Measurements from ENCODE around the gene ANKRD13B.
A peak's percentile ranks its signal among the peaks of the same experiment; 100 is the strongest.

The ANKRD13B gene

DNA sequence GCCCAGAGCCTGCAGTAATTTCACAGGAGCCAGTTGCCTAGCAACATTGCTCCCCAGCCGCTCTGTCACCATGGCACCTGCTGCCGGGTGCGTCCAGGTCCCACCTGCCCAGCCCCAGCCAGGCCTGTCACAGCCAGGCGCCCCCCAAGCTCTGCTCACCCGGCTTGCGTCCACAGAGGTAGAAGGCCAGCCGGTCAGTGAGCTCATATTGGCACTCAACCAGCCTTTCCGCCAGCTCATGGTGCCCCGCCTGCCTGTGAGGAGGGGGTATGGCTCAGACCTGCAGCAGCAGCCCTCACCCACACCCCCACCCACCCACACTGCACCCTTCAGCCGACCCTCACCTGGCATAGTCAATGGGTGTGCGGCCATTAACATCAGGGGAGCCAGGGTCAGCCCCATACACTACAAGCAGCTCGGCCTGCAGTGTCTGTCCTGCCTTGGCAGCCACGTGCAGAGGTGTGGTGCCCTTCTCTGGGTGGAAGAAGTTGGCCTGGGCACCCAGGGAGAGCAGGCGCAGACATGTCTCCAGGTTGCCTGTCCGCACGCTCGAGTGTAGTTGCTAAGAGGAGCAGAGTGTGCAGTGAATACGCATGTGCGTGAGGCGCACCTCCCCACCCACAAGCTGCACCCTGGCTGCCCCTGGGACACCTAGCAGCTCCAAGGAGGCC is 11.2 kb upstream of the ANKRD13B start:
- TF ChIP-seq, protein P1, sequence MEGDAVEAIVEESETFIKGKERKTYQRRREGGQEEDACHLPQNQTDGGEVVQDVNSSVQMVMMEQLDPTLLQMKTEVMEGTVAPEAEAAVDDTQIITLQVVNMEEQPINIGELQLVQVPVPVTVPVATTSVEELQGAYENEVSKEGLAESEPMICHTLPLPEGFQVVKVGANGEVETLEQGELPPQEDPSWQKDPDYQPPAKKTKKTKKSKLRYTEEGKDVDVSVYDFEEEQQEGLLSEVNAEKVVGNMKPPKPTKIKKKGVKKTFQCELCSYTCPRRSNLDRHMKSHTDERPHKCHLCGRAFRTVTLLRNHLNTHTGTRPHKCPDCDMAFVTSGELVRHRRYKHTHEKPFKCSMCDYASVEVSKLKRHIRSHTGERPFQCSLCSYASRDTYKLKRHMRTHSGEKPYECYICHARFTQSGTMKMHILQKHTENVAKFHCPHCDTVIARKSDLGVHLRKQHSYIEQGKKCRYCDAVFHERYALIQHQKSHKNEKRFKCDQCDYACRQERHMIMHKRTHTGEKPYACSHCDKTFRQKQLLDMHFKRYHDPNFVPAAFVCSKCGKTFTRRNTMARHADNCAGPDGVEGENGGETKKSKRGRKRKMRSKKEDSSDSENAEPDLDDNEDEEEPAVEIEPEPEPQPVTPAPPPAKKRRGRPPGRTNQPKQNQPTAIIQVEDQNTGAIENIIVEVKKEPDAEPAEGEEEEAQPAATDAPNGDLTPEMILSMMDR (IDR thresholded peaks at IDR 0.05; ENCODE audit: extremely low read depth, insufficient read depth, missing control alignments), result no peak
- DNase-seq (ENCODE audit: low spot score), result no peak
- in situ Hi-C loops (cut with MboI; ENCODE audit: low pct_unique_long_range_greater_than_20kb, low sequenced_read_pairs, unreplicated experiment), result no loop called here

DNA sequence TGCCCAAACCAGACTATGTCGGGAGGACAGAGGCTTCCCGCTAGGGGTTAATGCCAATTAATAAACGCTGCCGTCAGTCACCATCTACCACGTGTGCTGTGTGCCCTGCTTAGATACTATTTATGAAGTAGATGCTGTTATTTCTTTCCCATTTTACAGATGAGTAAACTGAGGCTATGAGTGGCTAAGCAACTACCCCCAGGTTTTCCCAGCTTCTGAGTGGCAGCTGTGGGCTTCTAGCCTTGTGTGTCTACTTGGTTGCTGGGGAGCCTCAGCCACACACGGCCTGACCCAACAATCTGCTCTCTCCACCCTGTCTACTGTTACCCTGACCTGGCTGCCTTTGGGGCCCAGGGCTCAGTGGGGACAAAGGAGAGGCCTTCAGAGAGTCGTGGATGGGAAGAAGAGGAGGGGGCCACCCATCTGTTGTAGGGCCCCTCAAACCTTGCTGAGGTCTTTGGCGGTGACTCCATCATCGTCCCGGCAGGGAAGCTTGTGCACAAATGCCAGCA is 10.6 kb upstream of the ANKRD13B start:
- in situ Hi-C loops (cut with MboI; ENCODE audit: low pct_unique_long_range_greater_than_20kb, low sequenced_read_pairs, unreplicated experiment), result no loop called here
- DNase-seq (ENCODE audit: low spot score), result no peak
- TF ChIP-seq, protein P1 (IDR thresholded peaks at IDR 0.05; ENCODE audit: extremely low read depth, insufficient read depth, missing control alignments), result no peak

DNA sequence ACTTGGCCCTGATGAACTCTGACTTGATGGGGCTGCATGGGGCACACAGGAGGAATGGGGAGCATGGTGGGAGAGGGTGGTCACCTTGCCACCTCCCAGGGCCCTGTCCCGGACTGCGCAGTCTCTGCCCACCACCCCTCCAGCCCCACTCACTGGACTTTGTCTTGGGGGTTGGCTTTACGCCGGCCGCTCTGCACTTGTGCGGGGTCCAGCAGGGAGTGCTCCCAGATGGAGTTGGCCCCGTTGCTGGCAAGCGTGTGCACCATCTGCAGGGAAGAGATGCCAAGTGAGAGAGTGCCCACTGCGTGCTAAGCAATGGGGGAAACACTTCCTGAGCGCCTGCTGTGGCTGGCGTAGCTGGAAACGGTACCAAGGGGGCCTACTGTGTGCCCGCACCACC is 10.2 kb upstream of the ANKRD13B start:
- DNase-seq (ENCODE audit: low spot score), result no peak
- TF ChIP-seq, protein P1 (IDR thresholded peaks at IDR 0.05; ENCODE audit: extremely low read depth, insufficient read depth, missing control alignments), result no peak
- in situ Hi-C loops (cut with MboI; ENCODE audit: low pct_unique_long_range_greater_than_20kb, low sequenced_read_pairs, unreplicated experiment), result no loop called here

DNA sequence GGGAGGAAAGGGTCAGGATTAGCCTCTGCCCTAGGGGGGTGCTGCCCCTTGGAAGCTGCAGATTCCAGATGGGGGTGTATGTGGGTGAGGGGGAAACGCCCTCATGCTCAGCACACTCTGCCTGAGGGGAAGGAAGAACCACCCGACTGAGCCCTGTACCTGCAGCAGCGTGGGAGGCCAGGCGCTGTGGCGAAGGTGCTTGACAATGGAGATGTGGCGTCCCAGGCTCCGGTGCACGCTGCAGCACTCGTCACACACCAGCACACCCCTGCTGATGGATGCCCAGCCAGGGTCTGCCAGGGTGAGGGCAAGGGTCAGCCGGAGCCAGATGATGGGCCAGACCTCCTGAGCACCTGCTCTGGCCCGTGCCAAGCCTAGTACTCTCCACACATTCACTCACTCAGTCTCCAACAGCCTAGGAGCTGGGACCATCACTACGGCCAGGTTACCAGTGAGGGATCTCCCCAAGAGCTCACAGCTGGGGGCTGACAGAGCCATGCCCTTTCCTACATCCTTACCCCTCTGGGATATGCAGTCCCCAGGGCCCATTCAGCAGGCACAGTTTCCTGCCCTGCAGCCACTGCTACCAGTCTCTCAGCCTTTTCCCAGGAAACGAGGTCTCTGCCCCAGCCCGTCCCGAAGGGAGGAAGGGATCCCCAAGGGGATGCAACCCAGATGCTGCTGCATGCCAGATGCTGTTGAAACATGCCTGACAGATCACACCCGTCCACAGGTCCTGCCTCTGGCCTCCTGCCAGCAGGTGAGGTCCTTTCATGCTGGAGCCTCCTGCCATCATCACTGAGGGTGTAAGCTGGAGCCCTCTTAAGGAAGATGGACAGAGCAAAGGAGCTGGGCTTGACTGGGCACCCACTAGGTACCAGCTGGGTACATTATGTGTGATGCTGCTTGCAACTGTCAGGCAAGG is 9.3 kb upstream of the ANKRD13B start:
- no peak for DNase-seq (ENCODE audit: low spot score)
- TF ChIP-seq, protein P1 (IDR thresholded peaks at IDR 0.05; ENCODE audit: extremely low read depth, insufficient read depth, missing control alignments), result no peak
- in situ Hi-C loops (cut with MboI; ENCODE audit: low pct_unique_long_range_greater_than_20kb, low sequenced_read_pairs, unreplicated experiment), result no loop called here

DNA sequence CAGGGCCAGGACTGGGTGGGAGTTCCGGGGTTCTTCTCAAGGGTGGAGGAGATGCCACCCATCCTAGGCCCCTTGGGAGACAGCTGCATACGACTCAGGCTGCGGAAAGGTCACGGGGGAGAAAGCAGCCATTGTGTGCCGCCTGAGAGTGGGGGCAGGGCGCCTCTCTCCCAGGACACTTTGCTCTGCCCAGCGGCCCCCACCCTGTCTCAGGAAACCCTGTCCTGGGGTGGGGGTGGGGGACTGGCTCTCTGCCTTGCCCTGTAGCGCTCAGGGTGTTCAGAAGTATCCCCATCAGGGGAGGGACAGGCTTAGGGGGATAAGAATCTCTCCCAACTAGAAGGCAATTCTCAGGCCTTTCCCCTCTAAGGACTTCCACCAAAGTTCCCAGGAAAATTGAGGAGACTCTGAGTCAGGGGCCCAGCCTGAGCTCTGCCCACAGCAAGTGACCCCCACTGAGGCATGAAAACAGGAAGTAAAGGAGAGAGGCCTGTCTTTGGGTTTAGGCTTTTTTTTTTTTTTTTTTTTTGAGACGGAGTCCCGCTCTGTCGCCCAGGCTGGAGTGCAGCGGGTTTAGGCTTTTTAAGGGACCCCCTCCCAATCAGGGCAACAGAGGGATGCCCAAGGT is 8.4 kb upstream of the ANKRD13B start:
- in situ Hi-C loops (cut with MboI; ENCODE audit: low pct_unique_long_range_greater_than_20kb, low sequenced_read_pairs, unreplicated experiment), result no loop called here
- TF ChIP-seq, protein P1 (IDR thresholded peaks at IDR 0.05; ENCODE audit: extremely low read depth, insufficient read depth, missing control alignments), result no peak
- no peak for DNase-seq (ENCODE audit: low spot score)

DNA sequence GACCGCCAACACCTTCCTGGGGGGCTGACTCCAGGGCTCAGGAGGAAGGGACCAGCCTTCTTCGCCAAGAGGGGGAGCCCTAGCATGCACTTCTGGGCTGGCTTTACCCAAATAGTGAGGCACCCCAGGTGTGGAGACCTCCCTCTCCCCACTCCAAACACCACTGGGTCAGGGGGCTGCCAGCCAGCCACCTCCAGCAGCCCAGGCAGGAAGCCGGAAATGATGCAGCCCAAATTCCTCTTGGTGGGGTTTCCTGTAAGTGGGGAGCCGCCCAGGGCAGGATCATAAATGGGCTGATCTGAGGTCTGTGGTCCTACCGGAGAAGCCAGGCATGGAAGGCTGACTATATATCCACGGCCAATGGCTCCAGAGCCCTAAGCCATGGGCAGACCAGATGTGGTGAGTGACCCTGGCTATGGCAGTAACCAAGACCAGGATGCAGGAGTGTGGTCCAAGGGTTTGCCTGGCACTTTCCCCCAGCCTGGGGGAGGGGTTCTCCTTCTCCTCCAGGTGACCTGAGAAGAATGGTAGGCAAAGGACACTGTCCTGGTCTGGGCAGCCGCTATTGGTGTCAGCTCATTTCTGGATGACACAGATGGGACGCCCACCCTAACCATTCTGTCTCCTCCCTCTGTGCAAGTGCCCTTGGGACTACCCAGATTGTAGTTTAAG is 7.7 kb upstream of the ANKRD13B start:
- peak; percentile 59 for DNase-seq (ENCODE audit: low spot score)
- in situ Hi-C loops (cut with MboI; ENCODE audit: low pct_unique_long_range_greater_than_20kb, low sequenced_read_pairs, unreplicated experiment), result no loop called here
- TF ChIP-seq, protein P1 (IDR thresholded peaks at IDR 0.05; ENCODE audit: extremely low read depth, insufficient read depth, missing control alignments), result peak; percentile 62
